Measurements from ENCODE around the gene PCDHA9.
"Not testable (repeated sequence)": the region's sequence is repeated elsewhere in the genome, so short reads cannot be mapped to it uniquely, and the experiment has no call there.

Gene PCDHA9

GRCh38 chr5:140834439-140835008 is 13.7 kb upstream of the PCDHA9 start:
- ATAC-seq: not testable (repeated sequence)

GRCh38 chr5:140835622-140836510 is 12.3 kb upstream of the PCDHA9 start:
- no peak for ATAC-seq

- no peak for ATAC-seq
Observed at GRCh38 chr5:140840978-140841962, 6.9 kb upstream of the PCDHA9 start, which contains the start of gene PCDHA8. Gene PCDHA8, plus strand, starts transcription at chr5:140841187. Its CDS starts 135 bp downstream, at chr5:140841322.

GRCh38 chr5:140842798-140843733 is 5.1 kb upstream of the PCDHA9 start:
- no peak for ATAC-seq

- not testable (repeated sequence) for ATAC-seq
Observed at GRCh38 chr5:140849831-140850634, 1.9 kb downstream of the PCDHA9 start.

GRCh38 chr5:140855772-140856674 is 7.8 kb downstream of the PCDHA9 start, which contains the start of gene PCDHA10:
Gene PCDHA10, plus strand, starts transcription at chr5:140855897. Its CDS starts 152 bp downstream, at chr5:140856049.
- ATAC-seq: no peak

- no peak for ATAC-seq
Observed at GRCh38 chr5:140857177-140857986, 9.2 kb downstream of the PCDHA9 start.

- no peak for ATAC-seq
Observed at GRCh38 chr5:140857987-140858240, 9.7 kb downstream of the PCDHA9 start.

GRCh38 chr5:140862441-140863295 is 14.5 kb downstream of the PCDHA9 start:
- no peak for ATAC-seq

GRCh38 chr5:140868721-140869554 is 20.8 kb downstream of the PCDHA9 start, which contains the start of gene PCDHA11:
Gene PCDHA11, plus strand, starts transcription at chr5:140868957. Its CDS starts 147 bp downstream, at chr5:140869104.
- ATAC-seq: no peak

GRCh38 chr5:140869555-140869886 is 21.3 kb downstream of the PCDHA9 start:
- no peak for ATAC-seq

GRCh38 chr5:140870221-140871201 is 22.3 kb downstream of the PCDHA9 start:
- no peak for ATAC-seq

- no peak for ATAC-seq
Observed at GRCh38 chr5:140875085-140876065, 27.2 kb downstream of the PCDHA9 start, which contains the start of gene PCDHA12. Gene PCDHA12, plus strand, starts transcription at chr5:140875308. Its CDS starts 165 bp downstream, at chr5:140875473.

All from activated CD4-positive, CD25-positive, alpha-beta regulatory T cell treated with anti-CD3 and anti-CD28 coated beads, Interleukin-2, amount 50 U/mL, for 24 hours (primary cell).